ENCODE data around the gene ZNF518A.

Gene ZNF518A

GRCh38 chr10:96129387-96130325 is at the start of gene ZNF518A:
Gene ZNF518A, plus strand, starts transcription at chr10:96130297. Its CDS starts 26,026 bp downstream, at chr10:96156323.
- peak; percentile 95 for DNase-seq (ENCODE audit: low spot score)

- no peak for DNase-seq (ENCODE audit: low spot score)
Measured at GRCh38 chr10:96082153-96082552, 47.9 kb upstream of the ZNF518A start.

- DNase-seq (ENCODE audit: low spot score), result no peak
Measured at GRCh38 chr10:96082748-96083147, 47.3 kb upstream of the ZNF518A start.

- DNase-seq (ENCODE audit: low spot score), result no peak
Measured at GRCh38 chr10:96089116-96089515, 41.0 kb upstream of the ZNF518A start.

- DNase-seq (ENCODE audit: low spot score), result peak; percentile 95
Measured at GRCh38 chr10:96089670-96090462, 40.2 kb upstream of the ZNF518A start.

- no peak for DNase-seq (ENCODE audit: low spot score)
Measured at GRCh38 chr10:96090463-96090800, 39.7 kb upstream of the ZNF518A start.

GRCh38 chr10:96092999-96093767 is 36.9 kb upstream of the ZNF518A start:
- no peak for DNase-seq (ENCODE audit: low spot score)

- DNase-seq (ENCODE audit: low spot score), result no peak
Measured at GRCh38 chr10:96093948-96094347, 36.1 kb upstream of the ZNF518A start.

GRCh38 chr10:96096958-96097357 is 33.1 kb upstream of the ZNF518A start:
- DNase-seq (ENCODE audit: low spot score), result no peak

- no peak for DNase-seq (ENCODE audit: low spot score)
Measured at GRCh38 chr10:96097865-96098264, 32.2 kb upstream of the ZNF518A start.

GRCh38 chr10:96107623-96108038 is 22.5 kb upstream of the ZNF518A start:
- no peak for DNase-seq (ENCODE audit: low spot score)

GRCh38 chr10:96112531-96112930 is 17.6 kb upstream of the ZNF518A start:
- no peak for DNase-seq (ENCODE audit: low spot score)

GRCh38 chr10:96118604-96119450 is 11.3 kb upstream of the ZNF518A start:
- DNase-seq (ENCODE audit: low spot score), result peak; percentile 95

- DNase-seq (ENCODE audit: low spot score), result no peak
Measured at GRCh38 chr10:96122824-96123223, 7.3 kb upstream of the ZNF518A start.

GRCh38 chr10:96124230-96125141 is 5.6 kb upstream of the ZNF518A start:
- no peak for DNase-seq (ENCODE audit: low spot score)

- DNase-seq (ENCODE audit: low spot score), result no peak
Measured at GRCh38 chr10:96125142-96125515, 5.0 kb upstream of the ZNF518A start.

- DNase-seq (ENCODE audit: low spot score), result peak; percentile 87
Measured at GRCh38 chr10:96130326-96130995, 364 bp downstream of the ZNF518A start.

GRCh38 chr10:96131621-96132020 is 1.5 kb downstream of the ZNF518A start:
- no peak for DNase-seq (ENCODE audit: low spot score)

GRCh38 chr10:96133135-96133534 is 3.0 kb downstream of the ZNF518A start:
- peak; percentile 73 for DNase-seq (ENCODE audit: low spot score)

GRCh38 chr10:96136810-96137209 is 6.7 kb downstream of the ZNF518A start:
- DNase-seq (ENCODE audit: low spot score), result no peak

All from RKO (cell line).